NCI-H1417 (cell line): ENCODE measurements around the gene PUM1.
A peak's percentile ranks its signal among the peaks of the same experiment; 100 is the strongest.

ENCODE experiments used
- DNase-seq, 3 experiments: peaks; one replicate each; lab custom pipeline; 2025; lab: John Stamatoyannopoulos, UW

The PUM1 gene

DNA sequence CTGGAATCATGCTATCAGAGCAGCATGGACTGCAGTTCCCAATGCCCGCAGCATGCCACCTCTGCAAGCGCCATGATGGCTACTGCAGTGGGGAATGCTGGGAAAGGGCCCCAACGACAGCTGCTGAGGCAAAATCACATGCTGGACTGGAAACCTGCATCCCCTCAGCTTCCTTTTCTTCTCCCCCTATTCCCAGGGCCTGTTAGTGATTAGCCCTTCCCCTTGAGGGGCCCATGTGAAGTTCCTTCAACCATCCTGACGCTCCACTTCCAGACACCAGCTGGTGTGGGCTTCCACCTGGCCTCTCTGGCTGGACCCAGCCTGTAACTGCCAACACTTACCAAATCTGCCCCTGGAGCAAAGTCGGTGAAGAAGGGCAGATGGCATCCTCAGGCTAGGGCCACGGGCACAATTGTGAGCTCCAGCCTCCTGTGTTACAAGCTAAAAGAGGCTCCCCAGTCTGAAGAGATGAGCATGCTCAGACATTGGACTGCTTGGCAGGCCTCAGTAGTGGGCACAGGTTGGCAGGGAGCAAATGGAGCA is 134.8 kb downstream of the PUM1 start:
- DNase-seq, result no peak

DNA sequence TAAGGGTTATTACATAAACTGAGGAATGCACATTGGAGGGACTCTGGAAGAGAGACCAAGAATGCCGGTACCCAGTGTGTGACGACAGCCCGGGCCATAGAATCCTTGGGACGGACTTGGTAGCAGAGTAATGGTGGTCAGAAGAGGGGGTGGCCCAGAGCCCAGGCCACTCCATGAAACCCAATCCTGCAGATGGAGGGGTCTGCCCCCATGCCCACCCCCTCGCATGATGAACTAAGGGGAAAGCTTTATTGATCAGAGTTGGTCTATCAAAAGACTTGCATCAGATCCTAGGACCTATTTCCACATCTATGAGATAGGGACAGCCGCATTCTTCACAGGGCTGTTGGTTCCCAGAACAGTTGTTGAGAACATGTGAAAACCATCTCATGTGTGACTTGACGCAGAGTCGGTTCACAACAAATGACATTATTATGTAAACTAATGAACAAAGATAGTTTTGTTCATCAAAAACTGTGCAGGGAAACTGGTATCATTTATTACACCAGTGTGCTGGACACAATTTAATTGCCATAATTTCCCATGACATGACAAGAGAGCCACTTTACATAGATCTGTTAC is 135.5 kb downstream of the PUM1 start:
- peak in 1 of 3 experiments; percentile 29 for DNase-seq

DNA sequence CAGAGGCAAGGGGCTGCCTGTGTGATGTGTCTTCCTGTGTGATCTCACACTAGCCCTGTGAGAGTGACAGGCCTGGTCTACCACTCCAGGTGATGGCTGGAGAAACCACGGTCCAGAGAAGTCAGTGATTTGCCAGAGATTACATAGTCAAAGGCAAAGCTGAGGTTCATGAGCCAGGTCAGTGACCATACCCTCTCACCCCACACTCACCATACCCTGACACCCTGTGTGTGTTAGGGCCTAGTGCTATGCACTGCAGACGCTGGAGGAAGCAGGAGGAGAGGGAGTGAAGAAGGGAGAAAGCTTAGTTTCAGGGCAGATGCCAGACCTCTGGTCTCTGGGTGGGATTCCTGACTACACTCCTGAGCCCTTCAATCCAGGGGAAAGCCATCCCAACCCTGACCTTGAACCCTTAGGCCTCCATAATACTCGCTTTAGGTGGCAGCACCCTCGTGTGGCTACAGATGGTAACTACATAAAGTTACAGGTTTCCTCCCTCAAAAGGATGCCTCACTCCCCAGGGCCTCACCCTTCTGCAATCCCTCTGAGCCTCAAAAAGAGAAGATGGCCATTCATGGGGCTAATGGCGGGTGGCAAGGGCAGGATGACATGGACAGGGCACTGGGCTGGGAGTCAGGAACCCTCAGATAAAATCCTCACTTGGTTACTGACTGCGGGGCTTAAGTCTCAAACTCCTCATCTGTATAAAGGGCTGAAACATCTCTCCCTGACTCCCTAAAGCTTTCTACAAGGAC is 136.2 kb downstream of the PUM1 start:
- DNase-seq, result peak; percentile 31 to 65 (median 41)

DNA sequence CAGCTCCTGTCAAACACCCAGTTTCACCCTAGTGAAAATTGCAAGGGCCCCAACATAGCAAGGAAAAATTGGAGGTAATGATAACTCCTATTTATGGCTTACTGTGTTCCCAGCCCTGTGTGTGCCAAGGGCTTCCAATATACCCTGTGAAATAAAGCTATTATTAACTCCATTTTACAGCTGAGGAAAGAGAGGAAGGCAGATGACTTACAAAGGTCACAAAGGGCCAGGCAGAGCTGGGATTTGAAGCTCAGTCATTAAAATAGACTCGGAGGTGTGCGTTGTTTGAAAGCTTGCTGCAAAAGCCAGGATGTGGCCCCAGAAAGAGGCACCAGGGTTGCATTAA is 136.8 kb downstream of the PUM1 start:
- no peak for DNase-seq

DNA sequence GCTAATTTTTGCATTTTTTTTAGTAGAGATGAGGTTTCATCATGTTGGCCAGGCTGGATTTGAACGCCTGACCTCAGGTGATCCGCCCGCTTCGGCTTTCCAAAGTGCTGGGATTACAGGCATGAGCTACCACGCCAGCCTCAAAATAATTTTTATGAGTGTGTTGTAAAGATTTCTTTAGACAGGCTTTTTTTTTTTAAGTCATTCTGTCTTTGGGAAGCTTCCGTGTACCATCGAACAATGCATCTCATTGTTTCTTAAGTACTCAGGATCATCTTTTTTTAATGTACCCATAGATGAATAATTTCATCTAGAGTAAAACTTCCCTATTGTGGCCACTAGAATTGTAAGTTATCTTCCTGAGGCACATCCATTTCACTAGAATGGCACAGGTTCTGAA is 137.3 kb downstream of the PUM1 start:
- DNase-seq, result no peak

DNA sequence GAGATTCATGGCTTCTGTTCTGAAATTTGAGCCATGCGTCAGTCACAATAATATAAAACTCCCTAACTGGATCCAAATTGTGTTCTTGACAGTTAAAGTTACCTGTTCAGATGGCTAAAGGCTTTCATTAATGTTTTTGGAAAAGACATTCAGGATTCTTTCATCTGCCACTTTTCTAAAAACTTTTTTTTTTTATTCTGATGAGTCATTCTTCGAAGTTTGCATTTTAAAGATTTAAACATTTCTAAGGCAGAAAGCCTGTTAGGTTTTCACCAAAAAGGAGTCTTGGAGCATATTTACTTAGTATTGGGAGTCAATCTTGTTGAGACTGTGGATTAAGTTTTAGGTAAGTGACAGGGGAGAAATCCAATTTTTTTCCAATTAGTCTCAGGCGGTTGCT is 138.1 kb downstream of the PUM1 start:
- DNase-seq, result no peak

DNA sequence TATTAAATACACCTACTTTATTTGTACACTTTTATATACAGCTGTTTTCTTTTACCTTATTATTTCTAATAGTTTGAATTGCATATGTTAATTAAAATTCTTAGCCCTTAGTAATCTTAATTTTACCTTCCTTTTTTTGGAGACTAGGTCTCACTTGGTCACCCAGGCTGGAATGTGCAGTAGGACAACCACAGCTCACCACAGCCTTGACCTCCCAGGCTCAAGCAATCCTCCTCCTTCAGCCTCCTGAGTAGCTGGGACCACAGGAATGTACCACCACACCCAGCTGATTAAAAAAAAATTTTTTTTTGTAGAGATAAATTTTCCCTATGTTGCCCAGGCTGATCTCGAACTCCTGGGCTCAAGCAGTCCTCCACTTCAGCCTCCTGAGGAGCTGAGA is 141.9 kb downstream of the PUM1 start:
- no peak for DNase-seq

DNA sequence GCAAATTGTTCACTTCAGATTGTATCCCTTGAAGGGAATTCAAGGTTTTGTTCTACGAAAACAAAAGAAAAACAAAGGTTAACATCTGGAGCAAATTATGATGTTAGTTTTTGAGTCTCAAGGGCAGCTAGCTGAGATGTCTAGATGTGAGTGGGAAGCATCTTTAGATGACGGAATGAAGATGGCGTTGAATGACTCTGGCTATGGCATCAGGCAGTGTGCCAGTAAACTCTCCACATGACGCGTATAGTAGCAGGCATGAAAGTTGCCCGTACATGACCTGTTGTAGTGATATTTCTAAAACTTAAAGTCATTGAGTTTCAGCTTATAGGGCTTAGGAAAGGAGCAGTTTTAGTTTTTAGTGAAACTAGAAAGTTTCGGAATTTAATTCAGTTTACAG is 144.7 kb downstream of the PUM1 start:
- DNase-seq, result no peak

DNA sequence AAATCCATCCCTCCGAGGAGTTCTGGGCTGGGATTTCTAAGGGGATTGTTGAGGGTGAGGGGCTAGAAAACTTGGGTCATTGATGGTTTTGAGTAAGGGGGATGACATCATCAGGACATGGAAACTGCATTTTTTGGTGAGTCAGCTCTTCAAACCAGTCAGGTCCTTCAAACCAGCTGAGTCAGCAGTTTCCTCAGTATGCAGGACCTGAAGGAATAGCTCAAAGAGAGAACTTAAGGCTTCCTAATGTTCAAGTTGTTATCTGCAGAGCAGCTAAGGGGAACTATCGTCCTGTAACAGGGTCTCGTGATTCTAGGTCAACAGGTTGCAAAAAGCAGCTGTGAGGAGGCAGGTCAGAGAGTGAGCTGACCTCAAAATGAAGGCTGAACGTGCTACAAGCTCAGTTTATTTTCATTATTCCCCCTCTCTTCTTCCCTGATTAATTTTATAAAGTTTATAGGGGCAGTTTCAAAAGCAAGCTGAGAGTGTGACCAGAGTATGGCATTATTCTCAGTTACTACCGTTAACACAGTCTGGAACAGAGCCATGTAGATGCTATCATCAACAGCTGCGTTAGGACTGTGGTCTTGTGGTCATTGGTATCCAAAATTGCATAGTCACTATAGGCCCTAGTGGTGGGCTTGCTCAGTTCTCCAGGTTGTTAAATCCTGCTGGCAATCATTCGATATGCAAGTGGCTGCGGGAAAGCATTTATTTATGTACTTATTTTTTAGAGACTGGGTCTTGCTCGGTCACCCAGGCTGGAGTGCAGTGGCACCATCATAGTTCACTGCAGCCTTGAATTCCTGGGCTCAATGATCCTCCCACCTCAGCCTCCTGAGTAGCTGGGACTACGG is 146.3 kb downstream of the PUM1 start:
- peak in 1 of 3 experiments; percentile 7 for DNase-seq

DNA sequence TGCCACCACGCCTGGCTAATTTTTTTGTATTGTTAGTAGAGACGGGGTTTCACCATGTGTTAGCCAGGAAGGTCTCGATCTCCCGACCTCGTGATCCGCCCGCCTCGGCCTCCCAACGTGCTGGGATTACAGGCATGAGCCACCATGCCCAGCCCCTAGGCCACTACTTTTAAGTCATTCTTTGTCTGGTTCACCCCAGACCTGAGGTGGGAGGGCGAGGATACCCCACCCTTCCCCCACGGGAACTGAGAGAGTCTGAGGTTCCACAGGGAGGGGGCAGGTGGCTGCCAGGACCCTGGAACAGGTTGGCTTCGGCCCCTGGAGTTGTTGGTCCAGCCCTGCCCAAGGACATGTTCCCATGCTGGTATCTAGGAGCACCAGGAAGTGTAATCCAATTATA is 149.2 kb downstream of the PUM1 start:
- DNase-seq, result no peak

DNA sequence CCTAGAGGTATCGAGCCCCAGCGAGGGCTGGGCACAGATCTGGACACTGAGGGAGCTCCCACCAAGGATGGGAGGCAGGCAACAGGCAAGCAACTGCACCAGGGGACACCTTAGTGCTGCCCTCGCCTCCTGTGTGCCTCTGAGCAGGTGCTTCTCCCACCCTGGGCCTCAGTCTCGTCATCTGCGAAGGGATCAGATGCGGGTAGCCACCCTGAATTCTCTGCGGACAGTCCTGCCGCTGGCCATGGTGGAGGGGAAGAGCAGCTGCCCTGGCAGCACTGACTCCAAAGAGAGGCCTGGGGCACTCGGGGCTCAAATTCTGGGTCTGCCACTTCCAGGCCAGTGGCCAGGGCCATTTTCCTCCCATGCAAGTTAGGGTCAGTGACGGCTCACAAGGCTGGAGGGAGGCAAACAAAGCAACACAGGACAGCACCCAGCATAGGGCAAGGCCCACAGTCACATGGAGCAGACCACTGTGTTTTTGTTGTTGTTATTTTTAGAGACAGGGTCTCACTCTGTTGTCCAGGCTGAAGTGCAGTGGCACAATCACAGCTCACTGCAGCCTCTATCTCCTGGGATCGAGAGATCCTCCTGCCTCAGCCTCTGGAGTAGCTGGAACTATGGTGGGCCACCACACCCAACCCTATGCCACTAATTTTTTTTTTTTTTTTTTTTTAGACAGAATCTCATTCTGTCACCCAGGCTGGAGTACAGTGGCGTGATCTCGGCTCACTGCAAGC is 149.9 kb downstream of the PUM1 start:
- no peak for DNase-seq

DNA sequence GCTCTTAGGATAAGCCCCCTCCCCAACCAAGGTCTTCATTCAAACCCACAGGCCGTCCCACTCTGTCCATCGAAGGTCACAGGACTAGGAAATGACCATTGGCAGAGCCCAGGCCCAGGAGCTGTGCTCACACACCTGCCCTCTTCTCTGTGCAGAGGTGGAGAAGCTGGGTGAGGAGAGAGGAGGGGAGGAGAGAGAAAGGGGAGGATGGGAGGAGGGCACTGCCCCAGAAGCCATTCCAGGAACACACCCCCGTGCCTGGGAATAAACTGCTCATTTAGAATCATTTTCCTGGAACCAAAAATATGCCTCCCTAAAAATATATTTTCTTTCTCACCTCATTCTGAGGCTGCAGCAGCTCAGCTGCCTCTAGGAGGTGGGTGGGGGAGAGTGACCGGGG is 150.6 kb downstream of the PUM1 start:
- DNase-seq, result no peak

DNA sequence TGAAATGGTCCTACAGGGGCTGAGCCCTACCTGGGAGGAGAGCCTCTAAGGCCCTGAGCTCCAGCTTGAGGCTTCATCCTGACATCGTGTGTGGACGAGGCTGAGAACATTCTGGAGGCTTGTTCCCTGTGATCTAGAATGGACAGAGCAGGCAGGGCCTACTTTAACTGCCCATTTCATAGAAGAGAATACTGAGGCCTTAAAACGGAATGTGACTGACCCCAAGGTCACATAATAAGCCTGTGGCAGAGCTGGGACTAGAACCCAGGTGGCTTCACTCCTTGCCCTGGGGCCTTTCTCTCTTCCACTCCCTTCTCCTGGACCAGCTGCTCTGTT is 151.0 kb downstream of the PUM1 start:
- DNase-seq, result no peak

DNA sequence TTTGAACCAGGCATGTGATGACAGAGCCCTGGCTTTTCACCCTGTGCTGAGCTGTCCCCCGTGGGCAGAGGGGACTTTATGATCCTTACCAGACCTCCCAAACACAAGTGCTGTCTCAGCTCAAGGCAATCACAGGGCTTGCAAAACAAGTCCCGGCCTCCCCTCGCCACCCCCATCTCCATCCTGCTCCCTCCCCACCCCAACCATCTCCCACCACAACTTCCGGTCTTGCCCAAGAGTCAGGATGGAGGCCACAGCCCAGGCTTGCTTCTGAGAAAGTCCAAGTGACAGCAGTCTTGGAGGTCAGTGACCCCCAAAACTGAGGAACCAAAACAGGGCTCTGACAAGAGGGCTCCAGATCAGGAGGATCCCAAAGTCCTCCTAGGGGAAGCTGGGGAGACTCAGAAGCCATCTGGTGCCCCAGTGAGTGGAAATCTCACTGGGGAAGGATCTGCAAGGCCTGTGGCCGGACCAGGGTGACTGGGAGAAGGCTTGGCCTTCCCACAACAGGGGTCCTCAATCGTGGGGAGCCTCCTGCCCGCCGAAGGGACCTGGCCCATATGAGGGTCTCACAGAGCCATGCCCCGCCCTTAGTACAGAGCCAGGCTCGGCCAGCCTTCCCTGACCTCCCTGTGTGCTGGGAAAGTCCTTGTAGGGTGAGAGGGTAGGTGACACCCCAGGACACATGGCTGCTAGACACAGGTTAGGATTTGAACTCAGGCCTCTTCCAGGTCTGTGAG is 152.4 kb downstream of the PUM1 start:
- DNase-seq, result no peak

DNA sequence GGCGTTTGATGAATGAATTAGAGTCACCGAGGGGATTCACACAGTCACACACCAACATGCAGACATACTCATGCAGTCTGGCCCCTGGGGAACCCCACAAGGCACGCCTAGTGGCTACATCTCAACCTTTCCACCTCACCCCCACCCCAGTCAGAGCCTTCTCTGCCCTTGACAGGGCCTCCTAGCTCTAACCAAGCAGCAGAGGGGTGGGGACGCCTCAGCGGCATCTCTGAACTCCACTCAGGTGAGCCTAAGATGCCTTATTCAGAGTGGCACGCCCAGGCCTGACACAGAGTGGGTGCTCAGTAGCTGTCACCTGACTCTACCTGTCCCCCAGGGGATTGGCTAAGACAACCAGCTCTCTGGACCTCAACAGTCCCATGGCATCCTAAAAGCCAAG is 153.3 kb downstream of the PUM1 start:
- no peak for DNase-seq

DNA sequence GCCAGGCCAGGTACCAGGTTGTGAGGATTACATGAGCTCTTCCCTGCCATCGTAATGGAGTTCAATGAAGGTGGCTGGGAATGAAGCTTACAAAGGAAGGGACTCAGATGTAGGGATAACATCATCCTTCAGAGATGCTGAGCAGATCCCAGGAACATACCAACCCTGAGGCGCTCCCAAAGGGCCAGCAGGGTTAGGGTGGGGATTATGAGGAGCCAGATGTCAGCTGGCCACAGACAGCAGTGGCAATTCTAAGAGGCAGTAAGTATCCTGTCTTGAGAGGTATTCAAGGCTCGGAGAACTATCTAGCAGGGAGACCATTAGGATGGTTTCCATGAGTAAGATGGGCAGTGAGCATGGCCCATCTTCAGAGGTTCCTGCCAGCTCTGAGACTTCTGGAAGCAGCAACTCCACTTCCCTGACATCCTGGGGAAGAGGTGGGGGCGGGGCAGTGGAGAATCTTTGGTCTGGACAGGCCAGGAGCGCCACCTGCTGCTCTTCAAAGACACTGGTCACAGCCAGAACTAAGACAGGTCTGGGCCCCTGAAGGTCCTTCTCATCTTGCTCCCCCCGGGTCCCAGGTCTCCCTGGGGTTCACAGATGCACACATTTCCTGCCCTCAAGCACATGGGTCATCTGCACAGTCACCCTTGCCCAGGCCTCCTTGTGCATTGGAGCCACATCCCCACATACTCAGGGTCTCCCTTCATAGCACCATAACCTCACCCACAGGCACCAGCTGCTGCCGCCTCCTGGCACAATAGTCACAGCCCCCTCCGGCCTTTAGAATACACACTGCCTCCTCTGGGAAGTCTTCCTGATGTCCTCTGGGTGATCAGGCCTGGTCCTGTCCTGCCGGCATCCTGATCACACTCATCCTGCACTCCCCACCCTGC is 154.2 kb downstream of the PUM1 start:
- DNase-seq, result peak; percentile 62 to 89 (median 86)

DNA sequence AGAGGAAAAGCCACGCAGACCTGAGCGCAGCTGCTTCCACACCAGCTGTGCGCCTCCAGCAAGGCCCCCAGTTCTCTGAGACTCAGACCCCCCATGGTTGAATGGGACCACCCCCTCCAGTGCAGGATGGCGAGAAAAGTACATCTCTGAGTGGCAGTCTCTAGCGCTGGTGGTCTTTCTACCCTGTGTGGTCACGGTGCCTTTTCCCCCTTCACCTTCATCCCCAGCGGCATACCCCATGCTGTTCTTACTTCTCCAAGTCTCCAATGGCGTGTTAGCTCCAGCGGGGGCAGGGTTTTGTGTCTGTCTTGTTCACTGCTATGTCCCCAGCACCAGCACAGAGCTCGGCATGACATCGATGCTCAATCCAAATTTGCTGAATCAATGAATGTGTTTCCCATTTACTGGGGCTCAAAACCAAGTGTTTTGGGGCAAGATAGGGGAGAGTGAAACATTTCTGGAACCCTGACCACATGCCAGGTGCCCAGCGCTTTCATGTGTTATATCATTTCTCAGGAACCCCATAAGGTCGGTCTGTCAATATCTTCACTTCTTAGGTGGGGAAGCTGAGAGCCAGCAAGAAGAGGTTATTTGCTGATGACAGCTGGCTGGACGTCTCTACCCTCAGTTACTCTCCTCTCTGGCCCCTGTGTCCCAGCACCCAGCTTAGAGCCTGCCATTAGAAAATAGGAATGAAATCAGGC is 156.0 kb downstream of the PUM1 start:
- peak in 2 of 3 experiments; percentile 31 to 60 for DNase-seq

DNA sequence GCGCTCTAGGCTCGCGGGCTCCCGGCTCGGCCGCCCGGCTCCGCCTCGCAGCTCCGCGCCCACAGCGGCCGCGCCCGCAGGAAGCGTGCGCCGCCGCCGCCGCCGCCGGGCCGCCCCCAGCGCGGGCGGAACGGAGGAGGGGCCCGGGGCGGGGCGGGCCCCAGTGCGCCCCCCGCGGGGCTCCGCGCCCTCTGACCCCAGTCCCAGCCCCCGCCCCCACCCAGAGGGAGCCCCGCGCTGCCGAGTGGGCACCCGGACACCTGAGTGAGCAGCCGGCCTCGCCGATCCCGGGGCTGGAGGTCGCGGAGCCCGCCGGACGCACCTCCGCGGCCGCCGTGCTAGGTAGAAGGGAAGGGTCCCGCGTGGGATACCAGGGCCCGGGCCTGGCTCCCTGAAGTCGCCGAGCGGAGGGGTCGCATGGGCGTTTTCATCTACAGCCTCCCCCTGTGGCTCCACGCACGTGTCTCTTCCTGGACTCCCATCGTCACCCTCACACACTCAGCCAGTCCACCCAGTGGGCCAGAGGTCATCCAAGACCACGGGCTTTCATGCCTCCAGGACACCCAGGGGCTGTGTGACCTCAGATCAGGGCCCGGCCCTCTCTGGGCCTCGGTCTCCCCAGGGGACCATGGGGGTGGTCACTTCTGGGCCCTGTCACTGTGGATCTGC is 156.7 kb downstream of the PUM1 start, which contains the start of gene SDC3:
TSS of gene SDC3 (minus strand) at position 63 of the 669 bp plus-strand sequence. CDS start 172 bp downstream, outside the sequence.
- DNase-seq, result peak in 2 of 3 experiments; percentile 52 to 55

DNA sequence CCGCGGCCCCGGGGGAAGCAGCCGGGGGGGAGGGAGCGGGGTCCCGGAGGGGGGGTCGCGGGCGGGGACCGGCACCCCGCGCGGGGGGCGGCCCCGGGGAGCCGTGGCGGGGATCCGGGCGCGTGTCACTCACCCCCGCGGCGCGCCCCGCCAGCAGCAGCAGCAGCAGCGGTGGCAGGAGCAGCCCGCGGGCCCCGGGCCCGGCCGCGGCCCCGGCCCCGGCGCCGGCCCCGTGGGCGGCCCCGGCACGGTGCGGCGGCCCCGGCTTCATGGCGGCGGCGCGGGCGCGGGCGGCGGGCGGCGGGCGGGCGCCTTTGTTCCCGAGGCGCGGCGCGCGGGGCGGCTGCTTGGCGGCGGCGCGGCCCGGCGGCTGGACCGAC is 157.2 kb downstream of the PUM1 start:
- peak in 1 of 3 experiments; percentile 15 for DNase-seq
